Measurements from ENCODE around the gene KIAA0586.
"Not testable (repeated sequence)": the region's sequence is repeated elsewhere in the genome, so short reads cannot be mapped to it uniquely, and the experiment has no call there.

GRCh38 chr14:58588321-58588720 is 160.8 kb downstream of the KIAA0586 start:
- TF ChIP-seq CTCF (IDR thresholded peaks at IDR 0.05; ENCODE audit: low read depth, low read length); POLR2A (IDR thresholded peaks at IDR 0.05; ENCODE audit: extremely low read depth, insufficient read length): not testable (repeated sequence)

Data from NB4 (cell line).